ENCODE data around the gene RND3.

RND3 gene

DNA sequence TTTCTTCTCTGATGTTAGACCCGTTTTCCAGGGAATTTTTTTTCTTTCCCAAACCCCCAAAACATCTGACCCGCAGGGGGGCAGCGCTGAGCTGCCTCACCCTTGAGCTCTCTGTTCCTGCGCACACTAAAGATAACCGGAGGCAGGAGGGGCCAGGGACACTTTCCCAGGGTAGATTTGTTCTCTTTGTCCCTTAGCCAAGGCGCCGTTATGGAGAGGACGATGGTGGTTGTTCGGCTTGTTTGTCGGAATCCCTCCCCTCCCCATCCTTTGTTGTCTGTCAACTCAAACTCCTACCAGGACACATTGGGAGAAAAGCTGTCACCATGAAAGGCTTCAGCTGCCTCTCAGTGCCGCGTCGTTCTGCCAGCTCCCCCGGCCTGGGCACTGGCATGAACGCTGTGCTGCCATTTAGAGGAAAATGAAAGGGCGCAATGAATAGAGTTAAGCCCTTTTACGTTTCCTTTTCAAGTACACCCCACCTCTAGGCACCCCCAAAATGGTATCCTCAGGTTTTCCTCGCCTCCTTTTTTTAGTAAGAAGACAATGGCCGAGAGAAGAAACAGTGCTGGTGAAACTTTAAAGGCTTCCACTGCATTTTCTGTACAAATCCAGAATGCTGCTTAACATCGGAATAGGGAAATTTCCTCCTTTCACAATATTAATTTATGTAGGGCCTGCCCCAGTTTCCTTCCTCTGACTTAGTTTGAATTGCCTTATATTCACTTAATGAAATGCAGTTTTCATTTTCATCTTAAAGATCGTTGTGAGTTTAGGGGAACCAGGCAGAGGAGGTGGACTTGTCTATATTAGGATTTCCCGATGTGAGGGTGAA is 62.1 kb downstream of the RND3 start:
- no peak for DNase-seq (ENCODE audit: low read depth)
- H3K4me3 ChIP-seq (ENCODE audit: low read depth, low read length), result no peak overlapping the region
- TF ChIP-seq, protein P1, sequence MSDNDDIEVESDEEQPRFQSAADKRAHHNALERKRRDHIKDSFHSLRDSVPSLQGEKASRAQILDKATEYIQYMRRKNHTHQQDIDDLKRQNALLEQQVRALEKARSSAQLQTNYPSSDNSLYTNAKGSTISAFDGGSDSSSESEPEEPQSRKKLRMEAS (IDR thresholded peaks at IDR 0.05; ENCODE audit: low read depth, low read length), result no peak
- TF ChIP-seq, protein P2, sequence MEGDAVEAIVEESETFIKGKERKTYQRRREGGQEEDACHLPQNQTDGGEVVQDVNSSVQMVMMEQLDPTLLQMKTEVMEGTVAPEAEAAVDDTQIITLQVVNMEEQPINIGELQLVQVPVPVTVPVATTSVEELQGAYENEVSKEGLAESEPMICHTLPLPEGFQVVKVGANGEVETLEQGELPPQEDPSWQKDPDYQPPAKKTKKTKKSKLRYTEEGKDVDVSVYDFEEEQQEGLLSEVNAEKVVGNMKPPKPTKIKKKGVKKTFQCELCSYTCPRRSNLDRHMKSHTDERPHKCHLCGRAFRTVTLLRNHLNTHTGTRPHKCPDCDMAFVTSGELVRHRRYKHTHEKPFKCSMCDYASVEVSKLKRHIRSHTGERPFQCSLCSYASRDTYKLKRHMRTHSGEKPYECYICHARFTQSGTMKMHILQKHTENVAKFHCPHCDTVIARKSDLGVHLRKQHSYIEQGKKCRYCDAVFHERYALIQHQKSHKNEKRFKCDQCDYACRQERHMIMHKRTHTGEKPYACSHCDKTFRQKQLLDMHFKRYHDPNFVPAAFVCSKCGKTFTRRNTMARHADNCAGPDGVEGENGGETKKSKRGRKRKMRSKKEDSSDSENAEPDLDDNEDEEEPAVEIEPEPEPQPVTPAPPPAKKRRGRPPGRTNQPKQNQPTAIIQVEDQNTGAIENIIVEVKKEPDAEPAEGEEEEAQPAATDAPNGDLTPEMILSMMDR (IDR thresholded peaks at IDR 0.05; ENCODE audit: low read depth, low read length), result no peak
- TF ChIP-seq MYC (IDR thresholded peaks at IDR 0.05; ENCODE audit: low read depth, low read length) (no peak), POLR2A (IDR thresholded peaks at IDR 0.05; ENCODE audit: extremely low read depth, insufficient read length) (no peak)

DNA sequence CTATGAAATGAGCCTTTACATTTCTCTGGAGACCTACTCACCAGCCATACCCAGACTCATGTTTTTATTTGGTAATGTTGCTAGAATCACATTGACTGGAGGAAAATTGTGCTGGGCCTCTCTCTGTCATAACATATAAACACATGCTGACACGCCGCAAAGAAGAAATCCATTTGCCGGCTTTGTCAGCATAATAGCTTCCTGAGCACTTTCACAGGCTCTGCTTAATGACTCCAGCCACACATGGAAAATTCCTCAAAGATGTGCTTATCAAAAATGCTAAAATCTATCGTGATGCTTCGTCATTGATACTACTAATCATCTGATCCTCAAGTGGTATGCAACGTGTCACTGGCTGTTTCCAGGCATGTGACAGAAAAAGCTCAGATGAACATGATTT is 63.1 kb downstream of the RND3 start:
- TF ChIP-seq MYC (IDR thresholded peaks at IDR 0.05; ENCODE audit: low read depth, low read length) (no peak), POLR2A (IDR thresholded peaks at IDR 0.05; ENCODE audit: extremely low read depth, insufficient read length) (no peak)
- TF ChIP-seq, protein P1 (IDR thresholded peaks at IDR 0.05; ENCODE audit: low read depth, low read length), result no peak
- TF ChIP-seq, protein P2 (IDR thresholded peaks at IDR 0.05; ENCODE audit: low read depth, low read length), result no peak
- H3K4me3 ChIP-seq (ENCODE audit: low read depth, low read length), result no peak overlapping the region
- DNase-seq (ENCODE audit: low read depth), result no peak

DNA sequence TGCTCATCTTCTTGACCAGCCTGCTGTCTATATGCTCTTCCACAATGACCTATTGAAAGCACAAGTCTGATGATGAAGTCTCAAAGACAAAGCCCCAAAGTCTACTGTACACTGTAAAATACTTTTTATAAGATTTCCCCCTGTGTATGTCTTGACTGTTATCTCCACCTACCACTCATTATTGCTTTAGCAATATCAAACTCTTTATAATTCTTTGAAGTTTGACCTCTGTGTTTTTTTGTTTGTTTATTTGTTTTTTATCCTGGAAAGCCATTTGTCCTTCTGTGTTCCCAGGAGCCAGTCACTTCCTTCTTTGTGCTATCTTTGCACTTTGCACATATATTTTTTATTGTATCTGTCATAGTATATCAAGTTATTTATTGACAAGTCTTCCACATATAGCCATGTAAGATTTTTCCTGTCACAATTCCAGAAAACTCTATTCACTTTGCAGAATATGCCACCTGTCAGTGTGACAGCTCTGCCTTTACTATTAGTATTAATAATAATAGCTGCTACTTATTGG is 66.3 kb downstream of the RND3 start:
- H3K4me3 ChIP-seq (ENCODE audit: low read depth, low read length), result no peak overlapping the region
- TF ChIP-seq POLR2A (IDR thresholded peaks at IDR 0.05; ENCODE audit: extremely low read depth, insufficient read length), result no peak
- TF ChIP-seq, protein P2 (IDR thresholded peaks at IDR 0.05; ENCODE audit: low read depth, low read length), result no peak
- no peak for TF ChIP-seq MYC (IDR thresholded peaks at IDR 0.05; ENCODE audit: low read depth, low read length)
- TF ChIP-seq, protein P1 (IDR thresholded peaks at IDR 0.05; ENCODE audit: low read depth, low read length), result no peak
- no peak for DNase-seq (ENCODE audit: low read depth)

DNA sequence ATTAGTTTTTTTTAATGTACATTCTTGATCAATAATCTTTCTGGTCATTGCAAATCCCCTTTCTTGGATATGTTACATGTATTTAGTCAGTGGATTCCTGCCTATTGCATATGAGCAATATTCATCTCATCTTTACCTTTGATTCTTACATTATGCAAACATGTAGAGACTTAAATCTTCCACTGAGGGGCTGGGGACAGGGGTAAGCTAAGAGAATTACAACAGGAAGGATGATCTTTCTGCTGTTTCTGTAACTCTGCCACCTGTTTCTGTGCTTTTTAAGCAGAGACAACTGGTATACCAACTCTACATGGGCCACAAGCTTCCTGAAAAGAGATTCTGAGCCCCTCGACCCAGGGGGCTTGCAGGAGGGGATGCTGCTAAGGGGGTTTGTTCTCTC is 68.6 kb downstream of the RND3 start:
- TF ChIP-seq MYC (IDR thresholded peaks at IDR 0.05; ENCODE audit: low read depth, low read length) (no peak), POLR2A (IDR thresholded peaks at IDR 0.05; ENCODE audit: extremely low read depth, insufficient read length) (no peak)
- TF ChIP-seq, protein P2 (IDR thresholded peaks at IDR 0.05; ENCODE audit: low read depth, low read length), result no peak
- no peak overlapping the region for H3K4me3 ChIP-seq (ENCODE audit: low read depth, low read length)
- DNase-seq (ENCODE audit: low read depth), result no peak
